Measurements from ENCODE around the gene BEST2.

- no peak for TF ChIP-seq POLR2A (IDR thresholded peaks at IDR 0.05)
- TF ChIP-seq CTCF (IDR thresholded peaks at IDR 0.05) = no peak
These were observed 45.3 kb upstream of the BEST2 start for GRCh38 chr19:12706332-12706718.
